ENCODE results near the gene ASGR2.

The ASGR2 gene

DNA sequence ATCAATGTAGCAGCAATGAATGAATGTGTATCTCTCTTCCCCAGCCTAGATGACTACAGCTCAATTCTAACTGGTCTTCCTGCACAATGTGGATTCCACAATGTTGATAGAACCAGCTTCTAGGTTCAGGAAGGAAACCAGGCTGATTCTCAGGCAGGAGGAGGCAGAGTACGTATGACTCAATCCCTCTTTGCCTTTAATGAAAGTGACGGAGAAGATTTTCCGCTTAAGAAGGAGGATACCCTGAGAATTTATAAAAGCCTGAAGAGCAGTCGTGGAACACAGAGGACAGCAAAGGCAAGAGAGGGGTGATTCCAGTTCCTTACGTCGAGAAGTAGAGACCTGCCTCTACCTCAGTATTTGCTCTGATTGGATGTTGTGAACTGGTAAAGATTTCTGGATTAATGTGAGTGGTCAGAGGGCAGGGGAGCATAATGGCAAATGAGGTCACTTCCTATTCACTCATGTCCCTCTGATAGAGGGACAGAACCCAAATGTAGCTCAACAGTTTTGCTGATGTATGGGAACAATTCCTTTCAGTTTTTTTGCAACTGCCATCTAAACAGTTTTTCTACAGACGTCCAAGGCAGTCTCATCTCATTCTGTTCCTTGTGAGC, 55.7 kb downstream of the ASGR2 start:
- DNase-seq = no peak

DNA sequence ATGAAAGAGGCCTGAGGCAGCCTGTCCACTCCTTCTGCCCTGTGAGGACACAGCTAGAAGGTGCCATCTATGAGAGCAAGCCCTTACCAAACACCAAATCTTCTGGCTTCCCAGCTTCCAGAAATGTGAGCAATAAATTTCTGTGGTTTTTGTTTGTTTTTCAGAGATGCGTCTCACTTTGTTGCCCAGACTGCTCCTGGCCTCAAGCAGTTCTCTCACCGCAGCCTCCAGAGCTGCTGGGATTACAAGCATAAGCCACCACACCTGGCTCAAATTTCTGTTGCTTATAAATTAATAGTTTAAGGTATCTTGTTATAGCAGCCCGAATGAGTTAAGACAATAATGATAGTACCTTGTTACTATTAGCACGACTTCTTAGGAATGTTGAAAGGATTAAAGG, 58.2 kb downstream of the ASGR2 start:
- no peak for DNase-seq

All from DMS53 (cell line).